K562 (cell line): ENCODE measurements around the gene CLCNKB. TPM values are rescaled to one million over a fixed set of nuclear protein-coding genes. Genes with fewer than 3 reads are reported as not detected.

Experiments used
- CHD2 ChIP-seq: IDR thresholded peaks from 2 replicates; pipeline ENCODE4 v1.6.1; 2011; ENCODE audit warnings: low read depth, low read length
- EHMT2 ChIP-seq: fragments of 450-650 bp; IDR thresholded peaks from 2 replicates; pipeline ENCODE4 v1.6.1; 2018; ENCODE audit warnings: antibody characterized with exemption
- HBP1 ChIP-seq: fragments of 450-650 bp; formaldehyde crosslinking; IDR thresholded peaks from 2 replicates; pipeline ENCODE4 v1.4.0; 2022; ENCODE audit warnings: missing genetic modification characterization
- MCM7 ChIP-seq, 2 experiments: fragments of 450-650 bp; IDR thresholded peaks; 2 replicates each; pipeline ENCODE4 v1.6.1; 2016 to 2018
- MEF2A ChIP-seq: IDR thresholded peaks from 2 replicates; pipeline ENCODE4 v1.6.1; 2011; ENCODE audit warnings: low read depth, mild to moderate bottlenecking, low read length, moderate library complexity; ENCODE audit not compliant: control insufficient read depth
- MNT ChIP-seq, 2 experiments: fragments of 450-650 bp; conservative IDR thresholded peaks; 2 replicates each; pipeline ENCODE4 v1.6.1; 2017; ENCODE audit warnings: mild to moderate bottlenecking in 2 of 2, moderate library complexity in 2 of 2
- MYNN ChIP-seq, 2 experiments: sonication (generic); formaldehyde crosslinking in 1 of 2; IDR thresholded peaks; 2 replicates each; pipeline versions ENCODE4 v1.5.0 to v1.6.1; 2016 to 2020; ENCODE audit warnings: antibody characterized with exemption in 1 of 2, missing genetic modification reagents in 1 of 2
- PATZ1 ChIP-seq: fragments of 250-450 bp; sonication (Bioruptor Pico); IDR thresholded peaks from 2 replicates; pipeline ENCODE4 v1.5.0; 2020; ENCODE audit warnings: mild to moderate bottlenecking, borderline replicate concordance
- PHB2 ChIP-seq: fragments of 450-650 bp; IDR thresholded peaks from 2 replicates; pipeline ENCODE4 v1.6.1; 2017; ENCODE audit warnings: low read depth
- POLR3A ChIP-seq: IDR thresholded peaks from 2 replicates; pipeline ENCODE4 v1.6.1; 2011; ENCODE audit warnings: borderline replicate concordance, mild to moderate bottlenecking, moderate library complexity; ENCODE audit not compliant: insufficient read length, insufficient read depth; ENCODE audit errors: extremely low read depth
- RBM25 ChIP-seq: fragments of 200-400 bp; formaldehyde crosslinking; IDR thresholded peaks from 2 replicates; pipeline ENCODE4 v1.6.1; 2018; ENCODE audit warnings: low read length, low read depth, moderate library complexity; ENCODE audit not compliant: severe bottlenecking
- RUNX1 ChIP-seq: sonication (generic); IDR thresholded peaks from 2 replicates; pipeline ENCODE4 v1.6.1; 2016; ENCODE audit warnings: antibody characterized with exemption, low read depth
- SP1 ChIP-seq: sonication (generic); formaldehyde crosslinking; IDR thresholded peaks from 2 replicates; pipeline ENCODE4 v1.8.1; 2022; ENCODE audit warnings: mild to moderate bottlenecking, missing genetic modification reagents
- STAT5A ChIP-seq: IDR thresholded peaks from 2 replicates; pipeline ENCODE4 v1.6.1; 2012; ENCODE audit warnings: low read length, inconsistent platforms, borderline replicate concordance
- TAF1 ChIP-seq: IDR thresholded peaks from 2 replicates; pipeline ENCODE4 v1.6.1; 2011; ENCODE audit warnings: mild to moderate bottlenecking, low read length, moderate library complexity; ENCODE audit not compliant: insufficient read depth, control insufficient read depth, severe bottlenecking; ENCODE audit errors: extremely low read depth
- XRCC3 ChIP-seq: fragments of 450-650 bp; IDR thresholded peaks from 2 replicates; pipeline ENCODE4 v1.6.1; 2017; ENCODE audit warnings: mild to moderate bottlenecking, moderate library complexity
- ZBTB26 ChIP-seq: fragments of 450-650 bp; formaldehyde crosslinking; IDR thresholded peaks from 2 replicates; pipeline ENCODE4 v1.4.0; 2022; ENCODE audit warnings: missing genetic modification characterization
- ZNF134 ChIP-seq: fragments of 250-450 bp; sonication (Bioruptor Pico); conservative IDR thresholded peaks from 2 replicates; pipeline ENCODE4 v1.4.0; 2020
- ZNF707 ChIP-seq: fragments of 250-450 bp; sonication (Bioruptor Pico); conservative IDR thresholded peaks from 2 replicates; pipeline ENCODE4 v1.8.0; 2022; ENCODE audit warnings: inconsistent platforms, mild to moderate bottlenecking, moderate library complexity
- ZNF740 ChIP-seq, 3 experiments: fragments of 200-800 bp in 1 of 3; sonication (Bioruptor generic) in 1 of 3; sonication (generic) in 1 of 3; formaldehyde crosslinking in 1 of 3; IDR thresholded peaks; 2 replicates each; pipeline versions ENCODE4 v1.6.1 to v1.8.0; 2016 to 2022; ENCODE audit warnings: mild to moderate bottlenecking in 2 of 3, missing compliant biosample characterization in 2 of 3, missing genetic modification characterization in 2 of 3, missing genetic modification reagents in 1 of 3
- polyA plus RNA-seq, 8 experiments: library from polyadenylated mRNA; depleted of rRNA in 4 of 8; stranded (reverse) in 5 of 8; unstranded in 3 of 8; fragments of >200 nt; fragmentation: Nextera tagmentation in 2 of 8; fragmentation: Illumina TruSeq in 1 of 8; extraction: Ambion mirVana in 2 of 8; extraction: Trizol in 1 of 8; gene quantifications; 2 replicates each; pipeline versions ENCODE4 v1.2.1 to v1.2.3, GENCODE V29; 2011 to 2014; ENCODE audit warnings: inconsistent platforms in 1 of 8, missing spikeins in 1 of 8
- total RNA-seq, 7 experiments: library from RNA; depleted of rRNA in 6 of 7; stranded (reverse); fragments of >200 nt in 6 of 7; fragmentation: Illumina TruSeq in 2 of 7; extraction: Trizol in 2 of 7; gene quantifications; 2 replicates each; pipeline versions ENCODE4 v1.2.1 to v1.2.3, GENCODE V29; 2011 to 2021; ENCODE audit warnings: low replicate concordance in 1 of 7

Gene CLCNKB
- total and polyA plus RNA-seq, 9 of the 15 experiments (the other 6 are each of a cell fraction or from before 2014, with no cell fraction given), result 0.08 to 1.7 (median 0.64) TPM

- no peak for TF ChIP-seq PATZ1 (CRISPR knock-in tag)
- no peak for TF ChIP-seq ZNF707 (CRISPR knock-in tag)
- no peak for TF ChIP-seq CHD2
- TF ChIP-seq ZBTB26 (CRISPR knock-in tag), result no peak
- TF ChIP-seq XRCC3, result no peak
- no peak for TF ChIP-seq MCM7 (IDR thresholded peaks at IDR 0.05)
- no peak for TF ChIP-seq MEF2A
- TF ChIP-seq ZNF740 (CRISPR knock-in tag; IDR thresholded peaks at IDR 0.05), result peak; percentile 54; the same call in 1 of the 2 replicates
- TF ChIP-seq ZNF740 (tag; IDR thresholded peaks at IDR 0.05), result no peak
- no peak for TF ChIP-seq HBP1 (CRISPR knock-in tag)
- no peak for TF ChIP-seq EHMT2
- TF ChIP-seq STAT5A, result peak; percentile 85
- peak in 1 of 2 experiments; percentile 66; a peak in 3 of 4 replicates for TF ChIP-seq MNT (conservative IDR thresholded peaks at IDR 0.05)
- peak; percentile 20 for TF ChIP-seq TAF1
- no peak for TF ChIP-seq POLR3A
- no peak for TF ChIP-seq SP1 (CRISPR knock-in tag)
- no peak for TF ChIP-seq PHB2
- no peak for TF ChIP-seq ZNF134 (CRISPR knock-in tag)
- TF ChIP-seq RBM25, result no peak
- no peak for TF ChIP-seq RUNX1
- peak; percentile 66 for TF ChIP-seq MYNN (IDR thresholded peaks at IDR 0.05)
- TF ChIP-seq MYNN (CRISPR knock-in tag; IDR thresholded peaks at IDR 0.05), result no peak
Measured at GRCh38 chr1:16053781-16054502, 10.4 kb downstream of the CLCNKB start (continued).
